Measurements from ENCODE around the gene RPS14. TPM values are rescaled to one million over a fixed set of nuclear protein-coding genes. Genes with fewer than 3 reads are reported as not detected.
A peak's percentile ranks its signal among the peaks of the same experiment; 100 is the strongest.

The RPS14 gene
- total and polyA plus RNA-seq, 2 of the 8 experiments (the other 6 are each of a cell fraction or from before 2014, with no cell fraction given), result 2,548 to 6,423 TPM

GRCh38 chr5:150498501-150498900 is 49.0 kb upstream of the RPS14 start:
- H4K5ac ChIP-seq (ENCODE audit: insufficient read length, low read depth, low read length), result peak overlapping the region; percentile 18
- no peaks in the 10 kb centered on the region for H3K36me3 ChIP-seq (ENCODE audit: control insufficient read depth in 2 of 4, insufficient read depth in 4 of 4, low read length in 3 of 4)
- H4K20me1 ChIP-seq (replicated peaks in 1 of 2; ENCODE audit: control insufficient read depth in 1 of 2, insufficient read depth in 2 of 2, low read length in 2 of 2), result peaks cover 3 to 14% of the 10 kb centered on the region in 2 experiments
- FAIRE-seq (peak; percentile 73), DNase-seq (ENCODE audit: low read depth in 1 of 2, low spot score in 2 of 2) (peak; percentile 47 to 70)
- H3K4me3 ChIP-seq (ENCODE audit: extremely low read depth in 1 of 4, insufficient read depth in 2 of 4, low read depth in 3 of 4, low read length in 4 of 4), result peak overlapping the region in 1 of 4 experiments; percentile 24; a peak in 3 of 8 replicates
- no peaks in the 10 kb centered on the region; the same call in 1 of the 2 replicates for H3K23me2 ChIP-seq (ENCODE audit: low read depth, low read length)
- no peak overlapping the region for H3K56ac ChIP-seq (replicated peaks; ENCODE audit: insufficient read length, low read depth, low read length)
- WGBS, 2 experiments (ENCODE audit: extremely low coverage in 1 of 2, insufficient coverage in 1 of 2, insufficient read length in 1 of 2, insufficient replicate concordance in 2 of 2, low coverage in 1 of 2, low lambda C conversion rate in 2 of 2, missing lambda C conversion rate in 1 of 2), result 30% methylated on average over 6 of the region's 6 CpGs; no CpG with 5 or more reads in 1 of the 2 experiments
- H4K91ac ChIP-seq (replicated peaks; ENCODE audit: insufficient read length, low read length), result no peak overlapping the region
- H3K4ac ChIP-seq (replicated peaks; ENCODE audit: insufficient read length, low read depth, low read length), result no peak overlapping the region
- H3K18ac ChIP-seq (ENCODE audit: extremely low read depth, low read length), result peak overlapping the region; percentile 93
- H3K79me1 ChIP-seq (ENCODE audit: low read depth, low read length), result peaks cover 25% of the 10 kb centered on the region
- peaks cover 21 to 28% (median 24%) of the 10 kb centered on the region in 4 experiments for H3K4me1 ChIP-seq (replicated peaks in 1 of 4; ENCODE audit: control insufficient read depth in 3 of 4, insufficient read depth in 4 of 4, low read length in 3 of 4)
- H2AK5ac ChIP-seq (ENCODE audit: low read depth, low read length), result peak overlapping the region; percentile 45; the same call in 1 of the 2 replicates
- POLR2A ChIA-PET (ENCODE audit: partially characterized antibody), result interaction anchor here (1.0 to 9.3 kb wide), 14 partner anchors 8 to 107 kb away, joined by 3 to 122 read pairs (median 7); partner anchors contain the start of genes NDST1 and RPS14
- CTCF ChIA-PET (ENCODE audit: partially characterized antibody), result interaction anchor here (0.8 to 32.0 kb wide), 9 partner anchors 6 to 63 kb away, joined by 3 to 571 read pairs (median 6); partner anchors contain the start of gene NDST1
- H2BK15ac ChIP-seq (ENCODE audit: low read length), result 0 out of 2 replicates have a peak overlapping the region, but pooled peaks have one; percentile 18
- peak overlapping the region; percentile 82; the same call in 1 of the 2 replicates for H2BK20ac ChIP-seq (ENCODE audit: low read length)
- peak overlapping the region; percentile 51 to 65 for H3K4me2 ChIP-seq (ENCODE audit: insufficient read depth in 1 of 2, low read depth in 2 of 2, low read length in 2 of 2)
- H2BK5ac ChIP-seq (ENCODE audit: low read depth, low read length), result peak overlapping the region; percentile 71
- H2BK120ac ChIP-seq (replicated peaks; ENCODE audit: low read depth, low read length), result no peak overlapping the region
- H3K9ac ChIP-seq (replicated peaks in 1 of 4; ENCODE audit: extremely low read depth in 1 of 4, low read depth in 3 of 4, low read length in 3 of 4), result peak overlapping the region in 3 of 4 experiments; percentile 8 to 37 (median 20); a peak in 1 of 7 replicates
- no peak overlapping the region for H2AFZ ChIP-seq (ENCODE audit: low read length)
- peaks cover 13 to 85% of the 10 kb centered on the region in 2 experiments; a peak in 3 of 4 replicates for H3K79me2 ChIP-seq (ENCODE audit: control insufficient read depth in 1 of 2, insufficient read depth in 2 of 2, low read length in 2 of 2)
- no peak overlapping the region for H3K14ac ChIP-seq (ENCODE audit: insufficient read length)
- H3K27me3 ChIP-seq (replicated peaks in 1 of 4; ENCODE audit: control insufficient read depth in 3 of 4, extremely low read depth in 1 of 4, insufficient read depth in 3 of 4, low read length in 3 of 4), result no peaks in the 10 kb centered on the region
- no peaks in the 10 kb centered on the region for H3K9me3 ChIP-seq (ENCODE audit: insufficient read depth in 2 of 2, low read depth in 1 of 2, low read length in 1 of 2)
- peak overlapping the region; percentile 25; the same call in 1 of the 2 replicates for H3K27ac ChIP-seq (ENCODE audit: low read depth, low read length)
- H2BK12ac ChIP-seq (ENCODE audit: low read depth, low read length), result peak overlapping the region; percentile 95; the same call in 1 of the 2 replicates
- H4K8ac ChIP-seq (ENCODE audit: extremely low read depth, insufficient read depth, low read length), result no peak overlapping the region
- H3K23ac ChIP-seq (ENCODE audit: insufficient read length), result no peak overlapping the region
- TF ChIP-seq NANOG (IDR thresholded peaks at IDR 0.05; ENCODE audit: insufficient read depth, low read depth, low read length, poor library complexity, severe bottlenecking) (peak; percentile 14), KDM1A (IDR thresholded peaks at IDR 0.05; ENCODE audit: borderline replicate concordance, low read length) (no peak), RFX5 (IDR thresholded peaks at IDR 0.05; ENCODE audit: borderline replicate concordance, low read depth, low read length) (no peak), EZH2 (IDR thresholded peaks at IDR 0.05; ENCODE audit: low read depth, low read length, severe bottlenecking) (no peak), POLR2AphosphoS5 (IDR thresholded peaks at IDR 0.05; ENCODE audit: low read depth, low read length) (no peak), CBX8 (IDR thresholded peaks at IDR 0.05; ENCODE audit: borderline replicate concordance, low read depth, low read length) (no peak), SIN3A (conservative IDR thresholded peaks at IDR 0.05 in 1 of 2, IDR thresholded peaks at IDR 0.05 in 1 of 2; ENCODE audit: low read depth in 1 of 2, low read length in 2 of 2) (no peak), GTF2F1 (IDR thresholded peaks at IDR 0.05; ENCODE audit: borderline replicate concordance, low read depth, low read length) (no peak), GABPA (IDR thresholded peaks at IDR 0.05; ENCODE audit: borderline replicate concordance, insufficient read depth, low read length) (no peak), TCF12 (IDR thresholded peaks at IDR 0.05; ENCODE audit: low read depth, low read length) (no peak), TBP (IDR thresholded peaks at IDR 0.05; ENCODE audit: low read depth, low read length) (no peak), E2F6 (IDR thresholded peaks at IDR 0.05) (no peak)
